ENCODE results near the gene TLK2.

DNA sequence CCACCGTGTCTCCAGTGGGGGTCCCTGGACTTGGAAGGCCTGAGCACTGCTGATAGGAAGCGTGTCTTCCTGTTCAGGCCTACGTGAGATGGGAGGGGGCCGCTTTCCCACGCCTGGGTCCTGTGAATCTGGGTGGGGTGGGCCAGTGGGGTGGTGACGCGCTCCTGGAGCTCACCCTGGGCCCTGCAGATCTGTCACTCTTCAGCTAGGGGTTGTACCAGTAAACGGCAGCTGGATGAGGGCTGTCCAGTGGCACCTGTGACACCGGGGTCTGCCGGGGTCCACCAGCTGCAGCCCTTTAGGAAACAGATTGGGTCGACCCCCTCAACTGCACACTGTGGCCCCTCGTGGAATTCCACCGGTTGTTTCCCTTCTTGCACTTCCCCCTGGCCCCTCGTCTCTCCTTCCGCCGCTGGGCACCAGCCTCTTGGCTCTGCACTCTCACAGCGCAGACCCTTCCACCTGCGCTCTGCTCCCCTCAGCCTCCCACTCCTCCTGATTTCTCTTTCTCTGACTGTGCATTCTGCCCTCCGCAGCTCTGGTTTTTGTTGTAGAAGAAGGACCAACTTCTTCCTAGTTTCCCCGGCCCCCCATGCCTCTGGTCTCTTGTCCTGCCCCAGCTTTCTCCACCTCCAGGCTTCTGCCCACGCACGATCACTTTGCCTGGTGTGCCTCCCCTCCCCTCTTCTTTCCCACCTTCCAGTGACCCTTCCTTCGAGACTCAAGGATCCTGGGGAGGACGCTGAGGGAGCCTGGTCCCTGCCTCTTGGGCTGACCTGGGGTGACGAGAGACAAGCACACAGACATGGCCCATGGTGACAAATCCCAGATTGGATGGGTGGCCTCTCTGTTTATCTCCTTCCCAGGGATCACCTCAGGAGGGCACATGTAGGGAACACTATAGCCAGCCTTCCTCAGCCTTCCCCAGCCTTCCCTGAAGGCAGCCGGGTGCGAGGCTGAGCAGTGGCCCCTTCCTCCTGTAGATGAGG, 153.6 kb downstream of the TLK2 start:
- TF ChIP-seq, protein P1, sequence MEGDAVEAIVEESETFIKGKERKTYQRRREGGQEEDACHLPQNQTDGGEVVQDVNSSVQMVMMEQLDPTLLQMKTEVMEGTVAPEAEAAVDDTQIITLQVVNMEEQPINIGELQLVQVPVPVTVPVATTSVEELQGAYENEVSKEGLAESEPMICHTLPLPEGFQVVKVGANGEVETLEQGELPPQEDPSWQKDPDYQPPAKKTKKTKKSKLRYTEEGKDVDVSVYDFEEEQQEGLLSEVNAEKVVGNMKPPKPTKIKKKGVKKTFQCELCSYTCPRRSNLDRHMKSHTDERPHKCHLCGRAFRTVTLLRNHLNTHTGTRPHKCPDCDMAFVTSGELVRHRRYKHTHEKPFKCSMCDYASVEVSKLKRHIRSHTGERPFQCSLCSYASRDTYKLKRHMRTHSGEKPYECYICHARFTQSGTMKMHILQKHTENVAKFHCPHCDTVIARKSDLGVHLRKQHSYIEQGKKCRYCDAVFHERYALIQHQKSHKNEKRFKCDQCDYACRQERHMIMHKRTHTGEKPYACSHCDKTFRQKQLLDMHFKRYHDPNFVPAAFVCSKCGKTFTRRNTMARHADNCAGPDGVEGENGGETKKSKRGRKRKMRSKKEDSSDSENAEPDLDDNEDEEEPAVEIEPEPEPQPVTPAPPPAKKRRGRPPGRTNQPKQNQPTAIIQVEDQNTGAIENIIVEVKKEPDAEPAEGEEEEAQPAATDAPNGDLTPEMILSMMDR (conservative IDR thresholded peaks at IDR 0.05 in 1 of 2, IDR thresholded peaks at IDR 0.05 in 1 of 2; ENCODE audit: extremely low read depth in 1 of 2, insufficient read depth in 1 of 2, low read depth in 1 of 2, low read length in 2 of 2) = no peak
- TF ChIP-seq EZH2 (IDR thresholded peaks at IDR 0.05; ENCODE audit: borderline replicate concordance, low read length) = no peak
